Stimulated activated CD8-positive, alpha-beta memory T cell treated with anti-CD3 and anti-CD28 coated beads, Interleukin-7, amount 100 ng/mL, for 4 hours (primary cell): ENCODE data around the gene GPSM1.
"Not testable (repeated sequence)": the region's sequence is repeated elsewhere in the genome, so short reads cannot be mapped to it uniquely, and the experiment has no call there.

ENCODE experiments used
- DNase-seq, 2 donors: peaks; one replicate each; pipeline ENCODE4 v3.0.0-alpha.2; 2020; ENCODE audit warnings: low read depth in 2 of 2

The GPSM1 gene

DNA sequence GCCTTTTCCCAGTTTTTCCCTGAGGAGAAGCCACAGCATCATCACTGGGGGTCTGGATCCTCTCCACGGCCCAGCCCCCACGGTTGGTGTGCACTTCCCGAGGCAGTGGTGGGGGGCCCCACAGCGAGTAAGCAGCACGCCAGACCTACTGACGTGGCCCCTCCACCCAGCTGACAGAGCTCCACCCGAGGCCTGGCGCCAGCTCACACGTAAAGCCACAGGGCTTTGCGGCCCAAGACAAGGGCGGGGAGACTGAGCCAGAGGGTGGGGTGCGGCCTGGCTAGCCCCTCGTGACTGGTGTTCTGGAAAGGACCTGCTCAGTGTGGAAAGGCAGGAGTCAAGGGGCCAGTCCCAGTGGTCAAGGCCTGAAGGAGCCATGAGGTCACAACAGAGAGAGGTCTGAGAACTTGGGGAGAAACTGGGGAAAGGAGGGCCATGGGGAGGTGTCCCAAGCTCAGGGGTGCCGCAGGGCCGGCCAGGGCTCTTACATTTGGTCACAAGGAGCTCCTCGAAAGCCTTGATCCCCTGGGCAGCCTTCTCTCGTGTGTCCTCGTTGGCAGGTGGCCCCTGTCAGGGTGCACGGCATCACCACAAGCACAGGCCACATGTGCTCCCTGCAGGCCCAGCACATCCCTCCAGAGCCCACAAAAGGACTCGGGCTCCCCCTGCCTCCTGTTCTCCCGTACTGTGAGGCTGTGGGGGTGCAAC lies 67.1 kb downstream of the GPSM1 start:
- DNase-seq: no peak

DNA sequence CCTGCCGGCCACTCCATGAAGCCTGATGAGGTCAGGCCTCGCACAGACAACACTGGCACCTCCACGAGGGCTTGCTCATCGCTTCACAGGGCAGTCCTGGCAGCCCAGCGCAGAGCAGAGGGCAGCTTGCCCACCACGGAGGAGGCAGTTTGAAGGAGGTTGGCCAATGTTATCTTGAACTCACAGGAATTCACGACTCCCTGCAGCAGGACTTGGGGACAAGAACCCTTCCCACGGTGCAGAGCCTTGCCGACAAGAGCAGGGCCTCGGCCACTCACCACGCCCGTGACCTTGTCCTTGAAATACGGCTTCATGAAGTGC lies 67.6 kb downstream of the GPSM1 start:
- DNase-seq: no peak

DNA sequence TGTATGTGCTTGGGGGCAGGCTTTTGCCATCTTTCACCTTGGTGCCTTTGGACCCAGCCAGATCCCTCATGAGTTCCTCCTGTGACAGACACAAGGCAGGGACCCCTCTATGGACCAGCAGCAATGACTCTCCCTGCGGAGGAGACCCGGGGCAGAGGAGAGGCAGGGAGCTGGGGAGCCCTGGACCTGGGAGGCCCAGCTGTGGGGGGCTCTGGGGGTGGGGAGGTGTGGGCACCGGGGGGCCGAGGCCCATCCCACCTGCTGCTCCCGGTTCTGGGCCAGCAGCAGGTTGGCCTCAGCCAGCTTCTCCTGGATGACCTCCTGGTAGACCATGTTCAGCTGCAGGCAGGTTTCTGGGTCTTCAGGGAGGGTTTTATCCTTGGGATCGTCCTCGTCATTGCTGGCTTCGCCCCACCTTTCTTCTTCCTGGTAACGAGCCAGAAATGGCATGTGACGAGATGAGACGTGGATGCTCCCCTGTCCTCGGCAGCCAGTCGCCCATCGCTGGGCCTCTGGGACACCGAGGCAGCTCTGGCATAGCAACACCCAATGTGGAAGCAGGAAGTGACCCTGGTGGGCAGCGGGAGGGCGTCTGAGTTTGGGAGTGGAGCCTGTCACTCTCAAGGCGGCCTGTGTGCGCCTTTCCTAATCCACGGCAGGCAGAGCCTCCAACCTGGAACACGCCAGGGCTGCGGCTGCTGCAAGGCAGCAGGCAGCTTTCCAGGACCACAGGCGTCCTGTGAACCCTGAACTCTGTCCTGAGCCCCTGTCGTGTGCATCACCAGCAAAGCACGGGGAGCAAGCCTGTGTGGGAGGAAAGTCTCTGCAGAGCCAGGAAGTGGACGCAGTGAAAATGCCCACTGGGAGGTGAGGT lies 68.2 kb downstream of the GPSM1 start:
- no peak for DNase-seq

DNA sequence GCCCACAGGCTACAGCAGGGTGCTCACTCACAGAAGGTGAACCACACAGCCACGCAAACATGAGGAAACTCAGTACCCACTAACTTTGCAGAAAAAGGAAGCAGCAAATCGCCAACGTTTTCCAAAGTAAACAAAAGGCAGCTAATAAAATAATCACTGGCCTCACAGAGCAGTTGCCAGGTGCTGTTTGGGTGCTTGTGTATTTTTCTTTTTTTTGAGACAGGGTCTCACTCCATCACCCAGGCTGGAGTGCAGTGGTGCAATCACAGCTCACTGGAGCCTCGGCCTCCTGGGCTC lies 68.8 kb downstream of the GPSM1 start:
- no peak for DNase-seq

DNA sequence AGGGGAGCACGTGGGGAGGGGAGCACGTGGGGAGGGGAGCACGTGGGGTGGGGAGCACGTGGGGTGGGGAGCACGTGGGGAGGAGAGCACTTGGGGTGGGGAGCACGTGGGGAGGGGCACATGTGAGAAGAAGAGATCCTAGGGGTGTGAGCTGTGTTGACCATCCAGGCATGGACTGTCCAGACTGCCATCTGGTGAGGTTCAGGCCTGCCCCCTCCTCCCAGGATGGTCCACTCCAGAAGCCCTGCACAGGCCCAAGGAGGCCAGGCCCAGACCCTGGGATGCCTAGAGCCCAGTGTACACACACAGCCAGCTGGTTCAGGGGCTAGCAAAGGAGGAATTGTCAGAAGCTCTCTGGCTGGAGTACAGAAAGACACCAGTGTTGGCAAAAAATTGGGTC lies 70.3 kb downstream of the GPSM1 start:
- no peak for DNase-seq

DNA sequence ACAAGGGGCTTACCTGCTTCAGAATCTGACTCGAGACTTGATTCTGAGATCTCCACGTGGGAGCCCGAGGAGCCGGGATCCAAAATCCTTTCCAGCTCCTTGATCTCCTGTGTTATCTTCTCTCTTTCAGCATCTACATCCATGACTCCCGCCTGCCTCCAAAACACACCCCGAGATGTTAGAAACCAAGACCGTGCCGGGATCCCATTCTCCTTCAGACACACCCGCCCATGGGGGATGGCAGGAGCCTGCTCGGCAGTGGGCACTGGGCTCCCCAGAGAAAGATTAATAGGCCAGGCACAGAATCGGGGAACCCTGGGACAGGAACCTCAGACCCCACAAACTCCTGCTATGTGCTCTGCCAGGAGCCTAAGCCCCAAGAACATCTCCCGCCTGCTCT lies 70.9 kb downstream of the GPSM1 start:
- no peak for DNase-seq

DNA sequence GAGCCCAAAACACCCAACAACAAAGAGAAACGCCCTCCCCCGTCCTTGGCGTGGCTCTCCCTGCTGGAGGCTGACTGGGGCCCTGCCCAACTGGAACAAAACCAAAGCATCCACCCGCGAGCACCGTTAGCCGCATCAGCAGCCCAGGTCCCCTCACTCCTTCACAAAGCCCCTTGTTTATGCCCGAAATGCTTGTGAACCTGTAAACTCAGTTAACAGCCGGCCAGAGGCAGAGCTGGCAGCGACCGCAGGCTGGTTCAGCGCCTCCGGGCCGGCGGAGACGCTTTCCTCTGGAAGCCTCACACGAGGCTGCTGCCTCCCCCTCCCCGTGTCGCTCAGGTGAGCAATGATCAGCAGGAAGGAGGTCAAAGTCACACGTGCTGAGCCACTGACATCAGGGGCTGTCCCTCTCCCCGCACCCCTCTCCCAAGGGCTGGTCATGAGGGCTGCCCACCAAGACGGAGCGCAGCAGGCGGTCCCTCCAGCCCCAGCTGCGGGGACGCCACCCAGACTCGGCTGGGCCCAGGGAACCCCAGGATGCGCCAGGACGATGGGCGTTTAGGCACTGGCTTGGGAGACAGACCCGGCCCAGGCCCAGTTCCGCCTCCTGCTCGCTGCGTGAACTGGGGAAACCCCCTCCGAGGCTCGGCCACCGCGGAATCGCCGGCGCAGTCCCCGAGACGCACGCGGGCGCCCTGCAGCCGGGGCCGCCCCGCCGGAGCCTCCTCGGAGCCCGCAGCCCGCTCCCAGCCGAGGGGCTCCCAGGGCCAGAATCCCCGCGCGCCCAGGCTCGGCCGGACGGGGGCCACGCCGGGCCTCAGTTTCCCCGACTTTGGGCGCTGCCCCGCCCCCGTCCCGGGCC lies 72.1 kb downstream of the GPSM1 start:
- peak in 1 of 2 donors; percentile 46 for DNase-seq

DNA sequence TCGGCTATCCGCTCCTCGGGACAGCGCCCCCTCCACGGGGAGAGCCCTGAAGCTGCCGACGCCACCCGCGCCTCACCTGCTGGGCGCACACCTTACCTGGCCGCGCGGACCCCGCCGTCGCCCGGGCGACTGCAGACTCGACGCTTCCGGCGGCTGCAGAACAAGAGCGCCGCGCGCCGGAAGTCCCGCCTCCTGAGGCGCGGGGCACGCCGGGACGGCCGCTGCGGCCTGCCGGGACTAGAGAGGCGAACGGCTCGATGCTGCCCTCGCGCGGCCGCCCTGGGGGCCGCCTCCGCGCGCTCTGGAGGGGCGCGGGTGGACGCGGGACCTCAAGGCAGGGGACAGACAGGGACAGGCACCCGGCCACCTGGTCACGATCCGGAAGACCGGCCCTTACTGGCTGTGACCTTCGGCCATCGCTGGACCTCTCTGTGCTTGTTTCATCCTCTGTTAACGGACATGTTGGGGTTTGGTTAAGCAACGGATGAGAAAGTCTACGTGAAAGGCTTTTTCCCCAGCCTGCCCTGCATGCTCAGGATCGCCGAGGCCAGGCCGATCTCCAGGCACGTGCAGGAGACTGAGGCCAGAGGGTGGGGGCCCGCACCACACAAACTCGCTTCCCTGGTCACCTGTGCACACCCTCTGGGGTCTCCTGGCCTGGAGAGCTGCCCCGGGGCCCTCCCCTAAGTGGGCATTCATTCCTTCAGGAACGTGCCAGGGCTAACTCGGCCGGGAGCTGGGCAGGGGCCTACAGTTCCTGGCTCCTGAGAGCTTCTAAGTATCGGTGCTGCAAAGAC lies 72.9 kb downstream of the GPSM1 start, which contains the start of gene SNAPC4:
TSS of gene SNAPC4 (minus strand) at position 133 of the 797 bp plus-strand sequence. CDS start 1,742 bp downstream, outside the sequence.
- DNase-seq: peak; percentile 64 to 82

DNA sequence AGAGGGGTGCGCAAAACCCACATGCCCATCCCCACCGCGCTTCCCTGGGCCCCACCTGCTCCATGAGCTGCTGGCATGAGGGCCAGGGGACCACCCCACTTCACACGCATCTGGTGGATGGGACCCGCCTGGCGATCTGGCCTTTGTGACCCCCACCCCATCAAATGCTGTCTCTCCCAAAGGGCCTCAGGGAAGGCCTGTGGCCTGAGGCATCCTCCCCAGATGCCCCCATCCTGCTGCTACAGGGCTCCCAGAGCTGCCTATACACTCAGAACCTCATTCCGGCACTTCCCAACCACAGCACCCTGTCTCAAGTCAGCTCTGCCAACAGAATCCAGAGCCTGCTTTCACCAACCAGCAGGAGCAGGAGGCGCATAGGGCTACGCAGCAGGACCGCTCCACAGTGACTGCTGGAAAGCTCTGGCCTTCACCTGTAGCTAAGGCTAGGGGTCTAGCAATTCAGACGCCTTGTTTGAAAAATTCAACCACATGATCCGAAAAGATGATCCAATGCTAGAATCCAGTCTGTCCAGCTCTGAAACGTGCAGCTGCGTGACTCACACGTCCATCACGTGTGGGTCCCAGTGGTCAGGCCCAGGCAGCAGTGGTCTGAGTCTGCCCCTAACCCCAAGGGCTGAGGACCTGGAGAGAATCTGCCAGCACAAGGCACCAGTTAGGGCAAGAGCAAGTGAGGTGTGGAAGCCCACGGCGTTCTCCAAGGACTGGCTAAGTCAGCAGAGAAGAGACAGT lies 74.0 kb downstream of the GPSM1 start:
- DNase-seq: no peak

DNA sequence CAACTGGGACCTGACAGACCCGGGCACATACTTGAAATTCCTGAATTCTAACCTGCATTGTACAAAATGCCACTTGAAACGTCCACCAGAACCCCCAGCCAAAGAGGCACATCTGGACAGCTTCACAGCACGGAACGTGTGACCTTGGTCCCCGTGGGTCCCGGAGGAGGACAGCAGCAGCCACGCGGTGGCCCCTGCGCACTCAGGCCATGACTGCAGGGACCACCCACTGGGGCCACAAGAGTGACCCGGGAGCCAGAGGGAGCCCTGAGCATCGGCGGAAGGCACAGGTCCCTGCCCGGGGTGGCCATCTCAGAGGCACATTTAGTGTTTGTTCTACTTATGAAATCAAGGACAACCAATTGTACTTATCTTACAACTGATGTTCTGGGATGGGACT lies 74.7 kb downstream of the GPSM1 start:
- DNase-seq: no peak

DNA sequence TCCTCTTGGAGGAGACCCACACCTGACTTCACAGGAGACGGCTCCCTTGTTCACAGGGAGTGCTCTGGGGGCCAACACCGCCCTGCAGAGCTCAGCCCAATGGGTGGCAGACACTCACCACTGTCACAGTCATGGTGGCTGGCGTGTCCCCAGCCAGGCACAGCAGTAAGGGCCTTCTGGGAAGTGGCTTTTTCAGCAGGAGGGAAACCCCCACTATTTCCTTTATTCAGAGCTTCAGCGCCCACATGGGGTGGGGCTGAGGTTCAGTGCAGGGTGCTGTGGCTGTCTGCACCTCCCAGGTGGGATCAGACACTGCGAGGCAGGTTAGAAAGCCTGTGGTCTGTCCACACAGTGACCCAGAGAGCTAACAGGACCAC lies 76.2 kb downstream of the GPSM1 start:
- DNase-seq: peak; percentile 73 to 76

DNA sequence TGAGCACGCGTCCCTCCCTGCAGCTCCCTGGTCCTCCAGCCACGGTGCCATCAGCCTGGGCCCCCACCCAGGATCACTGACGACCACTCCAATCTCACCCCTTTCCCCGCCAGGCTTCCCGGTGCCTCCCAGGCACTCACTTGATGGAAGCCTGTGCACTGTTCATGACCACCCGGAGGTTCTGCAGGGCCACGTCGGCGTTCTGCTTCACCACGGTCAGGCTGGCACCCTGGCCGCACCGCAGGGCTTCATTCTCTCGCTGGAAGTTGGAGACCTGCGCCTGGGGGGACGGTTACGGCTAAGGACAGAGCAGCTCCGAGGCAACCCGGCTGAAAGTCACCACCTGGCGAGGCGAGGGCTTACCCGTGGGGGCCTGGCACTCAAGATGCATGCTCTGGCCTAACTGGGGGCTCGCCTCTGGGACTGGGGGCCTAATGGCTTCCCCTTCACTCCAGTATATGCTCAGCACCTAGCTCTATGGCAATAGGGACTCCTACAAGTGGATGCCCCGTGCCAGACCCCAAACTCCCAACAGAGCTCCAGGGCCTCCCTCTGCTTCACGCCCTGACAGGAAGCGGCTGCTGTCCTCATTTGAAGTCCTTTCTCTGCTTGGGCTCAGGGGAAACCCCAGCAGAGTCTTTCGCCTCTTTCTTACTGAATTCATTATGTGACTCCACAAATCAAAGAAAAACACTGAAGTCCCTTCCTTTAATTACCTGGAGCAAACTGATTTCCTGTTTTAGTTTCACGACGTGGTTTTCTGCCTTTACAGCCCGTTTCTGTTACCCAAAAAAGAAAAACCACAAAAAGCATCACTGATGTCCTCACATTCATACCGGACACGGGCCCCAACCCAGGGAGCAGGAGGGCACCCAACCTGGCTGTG lies 76.8 kb downstream of the GPSM1 start:
- peak in 1 of 2 donors; percentile 22 for DNase-seq

DNA sequence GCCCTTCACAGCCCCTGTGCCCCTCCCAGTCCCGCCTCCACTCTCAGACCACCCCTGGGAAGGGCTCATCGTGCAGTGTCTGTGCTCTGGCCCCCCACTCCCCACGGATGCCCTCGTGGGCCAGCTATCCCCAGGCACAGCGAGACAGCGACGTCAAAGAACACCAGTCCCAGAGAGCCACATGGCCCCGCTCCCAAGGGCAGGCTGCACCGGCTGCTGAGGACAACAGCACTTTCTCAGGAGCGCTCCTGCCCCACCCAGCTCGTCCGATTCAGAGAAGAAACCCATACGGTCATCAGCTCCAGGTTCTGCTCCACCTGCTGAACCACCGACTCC lies 77.4 kb downstream of the GPSM1 start:
- DNase-seq: no peak

DNA sequence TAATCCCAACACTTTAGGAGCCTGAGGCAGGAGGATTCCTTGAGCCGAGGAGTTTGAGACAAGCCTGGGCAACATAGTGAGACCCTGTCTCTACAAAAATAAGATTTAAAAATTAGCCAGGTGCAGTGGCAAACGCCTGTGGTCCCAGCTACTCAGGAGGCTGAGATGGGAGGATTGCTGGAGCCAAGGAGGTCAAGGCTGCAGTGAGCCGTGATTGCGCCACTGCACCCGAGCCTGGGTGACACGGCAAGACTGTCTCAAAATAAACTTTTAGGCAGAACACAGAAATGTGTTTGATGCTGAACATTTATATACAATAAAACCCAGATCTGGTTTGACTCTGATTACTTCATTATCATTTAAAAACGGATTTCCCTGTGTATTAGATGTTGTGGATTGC lies 78.1 kb downstream of the GPSM1 start:
- DNase-seq: no peak

DNA sequence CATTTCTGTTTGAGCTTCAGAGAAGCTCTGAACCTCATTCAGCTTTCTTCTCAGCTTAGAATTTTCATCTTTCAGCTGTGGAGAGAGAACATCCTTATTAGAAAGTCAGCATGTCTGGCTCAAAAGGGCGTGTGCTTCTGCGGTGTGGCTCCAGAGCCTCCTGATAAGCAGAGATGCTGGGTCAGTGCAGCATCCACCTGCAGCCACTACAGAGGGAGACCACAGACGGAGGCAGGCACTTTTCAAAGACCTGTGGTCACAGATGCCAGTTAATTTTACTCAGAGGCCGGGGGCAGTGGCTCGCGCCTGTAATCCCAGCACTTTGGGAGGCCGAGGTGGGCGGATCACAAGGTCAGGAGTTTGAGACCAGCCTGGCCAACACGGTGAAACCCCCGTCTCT lies 78.6 kb downstream of the GPSM1 start:
- not testable (repeated sequence) for DNase-seq

DNA sequence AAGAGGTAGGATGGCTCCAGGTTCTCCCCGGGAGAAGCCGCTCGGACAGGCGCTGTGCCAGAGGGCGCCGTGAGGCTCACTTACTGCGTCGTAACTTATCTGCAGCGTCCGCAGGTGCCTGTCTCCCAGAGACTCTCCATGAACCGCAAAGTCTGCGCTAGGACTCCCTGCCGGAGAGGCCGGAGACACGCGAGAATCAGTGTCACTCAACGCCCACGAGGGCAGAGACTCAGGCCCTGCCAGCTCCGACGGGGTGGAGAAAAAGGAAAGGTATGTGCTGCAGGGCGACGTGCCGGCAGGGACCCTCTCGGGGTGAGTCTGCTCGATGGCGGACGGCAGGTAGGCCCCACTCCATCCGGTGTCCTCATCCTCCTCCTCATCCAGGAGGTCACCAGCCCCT lies 79.7 kb downstream of the GPSM1 start:
- DNase-seq: not testable (repeated sequence)

DNA sequence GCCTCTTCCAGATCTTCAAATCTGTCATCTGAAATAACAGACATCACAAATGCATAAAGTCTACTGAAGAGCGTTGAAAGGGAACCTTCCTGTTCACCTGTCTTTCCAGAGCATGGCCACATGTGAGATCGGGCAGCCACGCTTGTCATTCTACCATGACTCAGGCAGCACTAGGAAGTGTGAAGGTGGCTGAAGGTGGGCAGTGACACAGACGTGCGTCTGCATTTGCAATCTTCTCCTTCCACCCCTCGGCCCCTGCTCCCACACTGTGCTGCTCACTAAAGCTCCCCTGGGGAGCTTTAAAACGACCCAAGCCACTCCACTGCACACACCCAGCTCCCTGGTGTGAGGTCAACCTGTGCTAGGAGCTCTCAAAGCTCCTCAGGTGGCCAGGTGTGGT lies 80.6 kb downstream of the GPSM1 start:
- no peak for DNase-seq
